HepG2 (cell line): Measurements from ENCODE around the gene ATXN7L3. TPM values are rescaled to one million over a fixed set of nuclear protein-coding genes. Genes with fewer than 3 reads are reported as not detected.

Experiments used
- ATAC-seq: fragments of 200-7000 bp; cut with Tn5 transposase; 3 replicates; pipeline ENCODE4 v1.9.1; 2020; ENCODE audit warnings: mild to moderate bottlenecking, moderate library complexity
- BruUV-seq: library from RNA; stranded (reverse); fragments of 400-500 nt; replicated peaks from 2 replicates; lab custom pipeline; 2021; lab: Mats Ljungman, UMichigan
- CTCF ChIA-PET: fragments of 300-600 bp; formaldehyde crosslinking; extraction: SDS; loops from one replicate; lab custom pipeline; 2021; ENCODE audit warnings: low total read pairs, inconsistent platforms, low intra/inter-chr PET ratio; lab: Yijun Ruan, JAX
- POLR2A ChIA-PET: fragments of 350-600 bp; sonication (Branson Sonifier 250); formaldehyde crosslinking; loops from one replicate; lab custom pipeline; 2020; ENCODE audit warnings: antibody characterized with exemption, inconsistent platforms; lab: Yijun Ruan, JAX
- DNase-seq: peaks from one replicate; pipeline ENCODE4 v3.0.0-alpha.2; 2015; ENCODE audit warnings: low spot score
- FAIRE-seq: peaks from 3 replicates; lab custom pipeline; 2011; peaks lifted over from hg19 to GRCh38; lab: Jason Lieb, UNC
- H2AFZ ChIP-seq: one replicate; pipeline ENCODE4 v1.6.1; 2011; ENCODE audit warnings: low read length, inconsistent platforms
- H3K27ac ChIP-seq: fragments of 300-600 bp; 3 replicates; pipeline ENCODE4 v1.8.0; 2011; ENCODE audit warnings: mixed run types, mild to moderate bottlenecking, mixed read lengths, low read length, inconsistent platforms; ENCODE audit not compliant: insufficient read depth; ENCODE audit errors: extremely low read length
- H3K27me3 ChIP-seq, 2 experiments: fragments of 200-600 bp in 1 of 2; 2 replicates in 1 of 2; 3 replicates in 1 of 2; pipeline versions ENCODE4 v1.6.0 to v1.8.0; 2011; ENCODE audit warnings: low read length in 2 of 2, mild to moderate bottlenecking in 2 of 2, moderate library complexity in 2 of 2, inconsistent platforms in 1 of 2; ENCODE audit not compliant: insufficient read depth in 2 of 2, control insufficient read depth in 1 of 2
- H3K36me3 ChIP-seq, 2 experiments: fragments of 200-600 bp in 1 of 2; replicated peaks in 1 of 2; 2 replicates in 1 of 2; 3 replicates in 1 of 2; pipeline versions ENCODE4 v1.5.1 to v1.8.0; 2011; ENCODE audit warnings: low read length in 2 of 2, inconsistent platforms in 1 of 2; ENCODE audit not compliant: insufficient read depth in 2 of 2, control insufficient read depth in 1 of 2
- H3K4me1 ChIP-seq: 2 replicates; pipeline ENCODE4 v1.5.1; 2012; ENCODE audit warnings: low read length, inconsistent platforms; ENCODE audit not compliant: insufficient read depth
- H3K4me2 ChIP-seq: 2 replicates; pipeline ENCODE4 v1.6.0; 2011; ENCODE audit warnings: low read depth, low read length, inconsistent platforms
- H3K4me3 ChIP-seq, 3 experiments: fragments of 200-600 bp in 1 of 3; sonication (generic), shearing (Covaris generic) in 1 of 3; replicated peaks in 1 of 3; 2 replicates each; pipeline ENCODE4 v1.5.1; 2011 to 2016; ENCODE audit warnings: low read length in 3 of 3, inconsistent platforms in 2 of 3, low read depth in 2 of 3, mild to moderate bottlenecking in 2 of 3, control low read depth in 1 of 3, mixed read lengths in 1 of 3; ENCODE audit not compliant: insufficient read depth in 1 of 3
- H3K79me2 ChIP-seq: one replicate; pipeline ENCODE4 v1.6.1; 2011; ENCODE audit warnings: low read length, inconsistent platforms; ENCODE audit not compliant: insufficient read depth
- H3K9ac ChIP-seq: 2 replicates; pipeline ENCODE4 v1.6.0; 2011; ENCODE audit warnings: mild to moderate bottlenecking, low read depth, low read length, inconsistent platforms; ENCODE audit not compliant: insufficient read depth
- H3K9me3 ChIP-seq: 2 replicates; pipeline ENCODE4 v1.5.1; 2012; ENCODE audit warnings: mild to moderate bottlenecking, low read length
- H4K20me1 ChIP-seq: 2 replicates; pipeline ENCODE4 v1.6.0; 2011; ENCODE audit warnings: inconsistent platforms, mild to moderate bottlenecking, low read length, moderate library complexity; ENCODE audit not compliant: insufficient read depth
- ATM ChIP-seq: fragments of 450-650 bp; IDR thresholded peaks from 2 replicates; pipeline ENCODE4 v1.7.1; 2017; ENCODE audit warnings: mild to moderate bottlenecking, borderline replicate concordance
- HDAC2 ChIP-seq: sonication (generic); formaldehyde crosslinking; IDR thresholded peaks from 2 replicates; pipeline ENCODE4 v1.4.0; 2020; ENCODE audit warnings: missing genetic modification reagents
- THYN1 ChIP-seq: sonication (generic); formaldehyde crosslinking; IDR thresholded peaks from 2 replicates; pipeline ENCODE4 v1.8.1; 2023; ENCODE audit warnings: low read depth, mild to moderate bottlenecking, moderate library complexity, missing genetic modification reagents, borderline replicate concordance
- UBTF ChIP-seq: sonication (generic); formaldehyde crosslinking; IDR thresholded peaks from 2 replicates; pipeline ENCODE4 v1.4.0; 2020; ENCODE audit warnings: mild to moderate bottlenecking, missing genetic modification reagents
- ZBTB26 ChIP-seq: IDR thresholded peaks from 2 replicates; pipeline ENCODE4 v1.6.1; 2016; ENCODE audit warnings: missing compliant biosample characterization, missing genetic modification reagents, borderline replicate concordance
- ZNF335 ChIP-seq: sonication (generic); formaldehyde crosslinking; IDR thresholded peaks from 2 replicates; pipeline ENCODE4 v1.4.0; 2020; ENCODE audit warnings: missing genetic modification reagents
- WGBS: methylation state at CpG from one replicate; pipeline ENCODE4 v1.1.6; 2017; ENCODE audit warnings: low lambda C conversion rate; 5-methylcytosine and 5-hydroxymethylcytosine counted together
- in situ Hi-C: cut with HindIII; loops from 2 replicates; pipeline ENCODE4 v1.10.0; 2017; ENCODE audit warnings: low pct_unique_long_range_greater_than_20kb; ENCODE audit not compliant: extremely low pct_ligation_motif_present
- intact Hi-C: fragments of 100-400 bp; cut with micrococcal nuclease; formaldehyde crosslinking; loops from one replicate; pipeline ENCODE4 v1.10.0; 2022; ENCODE audit not compliant: unreplicated experiment
- polyA plus RNA-seq, 8 experiments: library from polyadenylated mRNA; depleted of rRNA in 3 of 8; stranded (reverse) in 7 of 8; unstranded in 1 of 8; fragments of >200 nt; fragmentation: Illumina TruSeq in 4 of 8; extraction: Trizol in 4 of 8; gene quantifications; 2 replicates each; pipeline versions ENCODE4 v1.2.1 to v1.2.3, GENCODE V29; 2011 to 2016; ENCODE audit warnings: low read depth in 4 of 8, missing spikeins in 1 of 8, mixed read lengths in 1 of 8; ENCODE audit not compliant: insufficient read depth in 1 of 8
- total RNA-seq, 5 experiments: library from RNA; depleted of rRNA; stranded (reverse); fragments of >200 nt; fragmentation: Illumina TruSeq; extraction: Trizol; gene quantifications; 2 replicates each; pipeline ENCODE4 v1.2.3, GENCODE V29; 2016; ENCODE audit warnings: low read depth in 1 of 5

The ATXN7L3 gene
- total and polyA plus RNA-seq, 2 of the 13 experiments (the other 11 are each of a cell fraction or from before 2014, with no cell fraction given): 44.5 to 59.1 TPM

GRCh38 chr17:44230140-44230539 is 30.5 kb upstream of the ATXN7L3 start:
- ATAC-seq (no peak; the same call in 2 of the 3 replicates), FAIRE-seq (no peak), DNase-seq (no peak)
- TF ChIP-seq THYN1 (CRISPR knock-in tag): no peak
- no peak for TF ChIP-seq ZNF335 (CRISPR knock-in tag)
- TF ChIP-seq HDAC2 (CRISPR knock-in tag): no peak
- TF ChIP-seq ATM: no peak
- no peak for TF ChIP-seq ZBTB26 (CRISPR knock-in tag)
- TF ChIP-seq UBTF: no peak
- H3K9me3 ChIP-seq: no peaks in the 10 kb centered on the region
- peaks cover 0 to 30% of the 10 kb centered on the region in 2 experiments; a peak in 3 of 5 replicates for H3K27me3 ChIP-seq
- in situ Hi-C loops: no loop called here
- H3K4me2 ChIP-seq: no peak overlapping the region
- no peak overlapping the region for H3K4me3 ChIP-seq
- H3K79me2 ChIP-seq: no peaks in the 10 kb centered on the region
- ChIA-PET POLR2A (interaction anchor here (0.5 kb wide), 1 partner anchor 14 kb away, joined by 3 read pairs; no protein-coding TSS in a partner anchor), CTCF (no interaction called here)
- H3K4me1 ChIP-seq: no peaks in the 10 kb centered on the region
- intact Hi-C loops: no loop called here
- 39% methylated on average over 9 of the region's 9 CpGs for WGBS
- BruUV-seq: no TSS peak
- H4K20me1 ChIP-seq: no peaks in the 10 kb centered on the region
- no peak overlapping the region for H2AFZ ChIP-seq
- H3K27ac ChIP-seq: no peak overlapping the region
- no peak overlapping the region for H3K9ac ChIP-seq
- H3K36me3 ChIP-seq: no peaks in the 10 kb centered on the region
